Amniotic epithelial cell (primary cell): ENCODE measurements around the gene MS4A10.

ENCODE experiments used
- DNase-seq: peaks from one replicate; pipeline ENCODE4 v3.0.0-alpha.2; 2010; ENCODE audit warnings: low read depth

MS4A10 gene

GRCh38 chr11:60849641-60850520, 64.7 kb downstream of the MS4A10 start:
- DNase-seq, result no peak
